Kidney (tissue), 14 donors: ENCODE data around the gene ANO2. TPM values are rescaled to one million over a fixed set of nuclear protein-coding genes. Genes with fewer than 3 reads are reported as not detected.

ENCODE experiments used
- DNase-seq, 5 donors: peaks; one replicate each; pipeline ENCODE4 v3.0.0-alpha.2; 2013 to 2020
- FAIRE-seq: peaks from 2 replicates; lab custom pipeline; 2012; peaks lifted over from hg19 to GRCh38; lab: Jason Lieb, UNC
- H3K27ac ChIP-seq, 2 donors: one replicate each; pipeline ENCODE4 v1.7.0; 2013; ENCODE audit warnings: low read depth in 2 of 2, low read length in 2 of 2, inconsistent platforms in 1 of 2
- H3K27me3 ChIP-seq: one replicate; pipeline ENCODE4 v1.7.1; 2013; ENCODE audit warnings: low read length, inconsistent platforms; ENCODE audit not compliant: control insufficient read depth, insufficient read depth
- H3K36me3 ChIP-seq, 3 donors: one replicate each; pipeline versions ENCODE4 v1.7.0 to v1.7.1; 2013; ENCODE audit warnings: low read length in 3 of 3, control low read depth in 1 of 3, inconsistent platforms in 1 of 3; ENCODE audit not compliant: insufficient read depth in 3 of 3, control insufficient read depth in 2 of 3
- H3K4me1 ChIP-seq, 3 donors: one replicate each; pipeline versions ENCODE4 v1.7.0 to v1.7.1; 2013; ENCODE audit warnings: low read length in 3 of 3, inconsistent platforms in 1 of 3, low read depth in 1 of 3; ENCODE audit not compliant: control insufficient read depth in 2 of 3, insufficient read depth in 2 of 3
- H3K4me3 ChIP-seq, 3 donors: one replicate each; pipeline versions ENCODE4 v1.7.0 to v1.8.1; 2013; ENCODE audit warnings: low read length in 3 of 3, control low read depth in 1 of 3, inconsistent platforms in 1 of 3
- H3K9ac ChIP-seq, 3 donors: one replicate each; pipeline versions ENCODE4 v1.7.0 to v1.7.1; 2013; ENCODE audit warnings: low read length in 3 of 3, control low read depth in 1 of 3, inconsistent platforms in 1 of 3
- H3K9me3 ChIP-seq, 3 donors: one replicate each; pipeline versions ENCODE4 v1.7.0 to v1.7.1; 2013; ENCODE audit warnings: low read length in 3 of 3, control low read depth in 1 of 3, inconsistent platforms in 1 of 3; ENCODE audit not compliant: control insufficient read depth in 2 of 3, insufficient read depth in 1 of 3
- intact Hi-C: fragments of 100-400 bp; cut with DNase I; formaldehyde crosslinking; loops from one replicate; pipeline ENCODE4 v1.11.1; 2022
- polyA plus RNA-seq: library from polyadenylated mRNA; stranded (reverse); fragments of 350-450 nt; fragmentation: Illumina TruSeq; extraction: RNeasy Lipid Tissue Mini Kit (QIAGEN cat#74804); gene quantifications from one replicate; pipeline ENCODE4 v1.2.3, GENCODE V29; 2014; ENCODE audit warnings: low read depth, low replicate concordance; ENCODE audit not compliant: insufficient read depth
- total RNA-seq: library from RNA; stranded (reverse); fragmentation: NEBNext Ultra II Directional; extraction: Animal tissue kit (Norgen Biotek cat#: 25700); gene quantifications from one replicate; pipeline ENCODE4 v1.2.1, GENCODE V29; 2021
- TF ChIP-seq, protein P1 (sequence below): IDR thresholded peaks from 3 replicates; pipeline ENCODE4 v1.5.1; 2012; ENCODE audit warnings: mild to moderate bottlenecking, moderate library complexity, borderline replicate concordance; ENCODE audit not compliant: insufficient read depth; ENCODE audit errors: extremely low read depth
- donor health status: control.
- donor health status: control.
- donor health status: control.
- donor health status: control.
- donor health status: control.
- donor health status: DM: yes; HTN: yes; CAD: no.
- donor health status: Normal renal cell carcinoma (clear cell type).

ANO2 gene
- total and polyA plus RNA-seq, 2 donors from 2014 or later: 0.34 to 4.4 TPM

DNA sequence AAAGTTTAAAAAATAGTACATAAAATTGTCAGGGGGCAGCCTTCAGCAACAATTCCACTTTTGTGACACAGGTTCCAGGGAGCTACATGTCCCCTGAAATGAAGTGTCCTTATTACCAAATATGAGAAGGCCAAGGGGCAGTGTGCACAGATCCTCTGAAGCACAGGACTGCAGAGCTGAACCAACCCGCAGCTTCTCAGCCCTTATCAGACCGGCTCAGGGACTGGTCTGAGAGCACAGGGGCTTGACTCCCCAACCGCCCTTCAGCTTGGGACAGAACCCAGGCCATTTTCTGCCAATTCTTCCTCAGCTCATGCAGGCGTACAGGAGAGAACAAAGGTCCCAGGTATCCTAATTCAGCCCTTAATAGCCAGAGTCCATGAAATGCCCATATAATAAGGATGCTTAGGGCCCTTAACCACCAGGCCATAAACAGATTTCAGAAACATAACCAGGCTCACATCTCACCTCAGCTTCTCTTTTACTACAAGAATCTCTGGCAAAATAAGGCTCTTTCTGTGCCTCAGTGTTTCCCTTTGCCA lies 221.3 kb downstream of the ANO2 start:
- FAIRE-seq: no peak

DNA sequence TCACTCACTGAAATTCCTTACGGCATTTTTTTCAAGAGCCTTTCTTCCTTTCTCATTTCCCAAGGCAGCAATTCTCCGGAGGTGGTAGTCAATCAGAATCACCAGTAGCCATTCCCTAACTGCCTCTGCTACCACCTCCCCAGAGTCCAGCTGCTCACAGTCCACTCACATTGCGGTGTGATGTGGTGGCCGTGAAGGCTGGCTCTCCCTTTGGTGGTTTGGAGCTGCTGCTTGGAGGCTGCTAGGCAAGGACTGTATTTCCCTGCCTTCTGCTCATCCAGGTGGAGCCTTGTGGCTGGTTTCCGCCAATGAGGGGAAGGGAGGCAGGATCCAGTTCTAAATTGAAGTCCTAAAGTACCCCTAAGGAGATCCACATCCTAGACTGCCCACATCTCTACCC lies 222.0 kb downstream of the ANO2 start:
- Histone ChIP-seq H3K9ac (no peak overlapping the region), H3K4me1 (no peaks in the 10 kb centered on the region), H3K9me3 (no peaks in the 10 kb centered on the region), H3K36me3 (no peaks in the 10 kb centered on the region), H3K4me3 (no peak overlapping the region), H3K27me3 (no peaks in the 10 kb centered on the region), H3K27ac (no peak overlapping the region)
- intact Hi-C loops: no loop called here
- no peak for FAIRE-seq
- TF ChIP-seq, protein P1, sequence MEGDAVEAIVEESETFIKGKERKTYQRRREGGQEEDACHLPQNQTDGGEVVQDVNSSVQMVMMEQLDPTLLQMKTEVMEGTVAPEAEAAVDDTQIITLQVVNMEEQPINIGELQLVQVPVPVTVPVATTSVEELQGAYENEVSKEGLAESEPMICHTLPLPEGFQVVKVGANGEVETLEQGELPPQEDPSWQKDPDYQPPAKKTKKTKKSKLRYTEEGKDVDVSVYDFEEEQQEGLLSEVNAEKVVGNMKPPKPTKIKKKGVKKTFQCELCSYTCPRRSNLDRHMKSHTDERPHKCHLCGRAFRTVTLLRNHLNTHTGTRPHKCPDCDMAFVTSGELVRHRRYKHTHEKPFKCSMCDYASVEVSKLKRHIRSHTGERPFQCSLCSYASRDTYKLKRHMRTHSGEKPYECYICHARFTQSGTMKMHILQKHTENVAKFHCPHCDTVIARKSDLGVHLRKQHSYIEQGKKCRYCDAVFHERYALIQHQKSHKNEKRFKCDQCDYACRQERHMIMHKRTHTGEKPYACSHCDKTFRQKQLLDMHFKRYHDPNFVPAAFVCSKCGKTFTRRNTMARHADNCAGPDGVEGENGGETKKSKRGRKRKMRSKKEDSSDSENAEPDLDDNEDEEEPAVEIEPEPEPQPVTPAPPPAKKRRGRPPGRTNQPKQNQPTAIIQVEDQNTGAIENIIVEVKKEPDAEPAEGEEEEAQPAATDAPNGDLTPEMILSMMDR: no peak
- DNase-seq: no peak

More for the DNA sequence above, 221.3 kb downstream of the ANO2 start:
- Histone ChIP-seq H3K9me3 (no peaks in the 10 kb centered on the region), H3K4me3 (no peak overlapping the region), H3K36me3 (no peaks in the 10 kb centered on the region), H3K9ac (no peak overlapping the region), H3K4me1 (no peaks in the 10 kb centered on the region), H3K27me3 (no peaks in the 10 kb centered on the region), H3K27ac (no peak overlapping the region)
- DNase-seq: no peak
- TF ChIP-seq, protein P1: no peak
- intact Hi-C loops: no loop called here

DNA sequence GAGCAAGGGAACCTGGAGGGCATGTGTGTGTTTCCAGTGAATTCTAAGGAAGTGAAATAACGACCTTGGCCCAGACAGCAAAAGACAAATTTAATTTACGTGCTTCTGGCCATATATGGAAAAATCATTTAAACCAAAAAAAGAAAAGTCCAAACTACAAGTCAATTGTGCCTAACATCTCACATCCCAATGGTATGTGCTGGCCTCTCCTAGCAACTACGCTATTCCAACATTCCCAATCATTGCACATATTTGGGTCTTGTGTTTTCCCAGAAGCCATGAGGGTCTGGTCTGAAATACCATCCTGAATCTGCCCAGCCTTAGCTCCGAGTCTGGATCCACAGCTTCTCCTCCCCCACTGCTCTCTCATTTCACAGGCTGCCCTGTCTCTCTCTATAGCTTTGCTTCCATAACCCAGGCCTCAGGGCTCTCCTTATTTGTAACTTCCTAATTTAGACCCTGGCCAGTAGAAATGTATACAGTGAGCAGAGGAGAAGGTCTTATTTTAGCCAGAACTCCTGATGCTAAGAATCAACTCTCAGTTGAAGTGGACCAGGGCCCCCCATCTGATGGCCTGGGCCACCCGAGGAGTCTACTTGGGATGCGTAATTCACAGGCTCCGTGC lies 224.6 kb downstream of the ANO2 start:
- TF ChIP-seq, protein P1: no peak
- no peaks in the 10 kb centered on the region for H3K9me3 ChIP-seq
- no peak overlapping the region for H3K9ac ChIP-seq
- H3K36me3 ChIP-seq: no peaks in the 10 kb centered on the region
- no peak for FAIRE-seq
- DNase-seq: peak in 1 of 5 donors; percentile 33
- H3K4me1 ChIP-seq: no peaks in the 10 kb centered on the region
- intact Hi-C loops: no loop called here
- no peak overlapping the region for H3K27ac ChIP-seq
- H3K27me3 ChIP-seq: no peaks in the 10 kb centered on the region
- H3K4me3 ChIP-seq: no peak overlapping the region
